HG02759 (cell line): ENCODE data around the gene PLEKHJ1.
"Not testable (repeated sequence)": the region's sequence is repeated elsewhere in the genome, so short reads cannot be mapped to it uniquely, and the experiment has no call there.

Experiments used
- ATAC-seq: cut with Tn5 transposase; IDR thresholded peaks from one replicate; pipeline ENCODE4 v1.9.1; 2021; ENCODE audit warnings: mild to moderate bottlenecking, moderate library complexity; ENCODE audit not compliant: unreplicated experiment

Gene PLEKHJ1

GRCh38 chr19:2201473-2202148, 34.5 kb downstream of the PLEKHJ1 start:
- ATAC-seq: no peak

GRCh38 chr19:2200624-2201294, 35.4 kb downstream of the PLEKHJ1 start:
- ATAC-seq: not testable (repeated sequence)

- ATAC-seq: no peak
Measured at GRCh38 chr19:2199861-2200623, 36.1 kb downstream of the PLEKHJ1 start.

GRCh38 chr19:2199215-2199614, 36.9 kb downstream of the PLEKHJ1 start:
- ATAC-seq: no peak

- ATAC-seq: no peak
Measured at GRCh38 chr19:2198317-2198716, 37.8 kb downstream of the PLEKHJ1 start.

- no peak for ATAC-seq
Measured at GRCh38 chr19:2197270-2197669, 38.9 kb downstream of the PLEKHJ1 start.

- no peak for ATAC-seq
Measured at GRCh38 chr19:2195914-2196313, 40.2 kb downstream of the PLEKHJ1 start.

- no peak for ATAC-seq
Measured at GRCh38 chr19:2195361-2195760, 40.8 kb downstream of the PLEKHJ1 start.

- ATAC-seq: no peak
Measured at GRCh38 chr19:2194513-2195078, 41.5 kb downstream of the PLEKHJ1 start.

GRCh38 chr19:2193807-2194206, 42.3 kb downstream of the PLEKHJ1 start:
- no peak for ATAC-seq

GRCh38 chr19:2192862-2193261, 43.3 kb downstream of the PLEKHJ1 start:
- no peak for ATAC-seq

- no peak for ATAC-seq
Measured at GRCh38 chr19:2191456-2192310, 44.4 kb downstream of the PLEKHJ1 start.

- ATAC-seq: no peak
Measured at GRCh38 chr19:2190848-2191455, 45.2 kb downstream of the PLEKHJ1 start.

GRCh38 chr19:2189880-2190279, 46.2 kb downstream of the PLEKHJ1 start:
- no peak for ATAC-seq

- no peak for ATAC-seq
Measured at GRCh38 chr19:2188708-2189385, 47.3 kb downstream of the PLEKHJ1 start.

GRCh38 chr19:2187159-2187558, 49.0 kb downstream of the PLEKHJ1 start:
- ATAC-seq: no peak

GRCh38 chr19:2186071-2186846, 49.9 kb downstream of the PLEKHJ1 start:
- no peak for ATAC-seq

GRCh38 chr19:2185734-2186070, 50.4 kb downstream of the PLEKHJ1 start:
- no peak for ATAC-seq

GRCh38 chr19:2184422-2184975, 51.6 kb downstream of the PLEKHJ1 start:
- ATAC-seq: no peak
